BLaER1 (cell line): Measurements from ENCODE around the gene TEK.

Experiments used
- H3K27ac ChIP-seq: shearing (Covaris generic); formaldehyde crosslinking; 2 replicates; pipeline ENCODE4 v1.8.1; 2022
- H3K27me3 ChIP-seq: shearing (Covaris generic); formaldehyde crosslinking; 2 replicates; pipeline ENCODE4 v1.8.1; 2022
- H3K36me3 ChIP-seq: shearing (Covaris generic); formaldehyde crosslinking; 2 replicates; pipeline ENCODE4 v1.8.1; 2022
- H3K4me1 ChIP-seq: shearing (Covaris generic); formaldehyde crosslinking; 2 replicates; pipeline ENCODE4 v1.8.1; 2022
- H3K4me2 ChIP-seq: shearing (Covaris generic); formaldehyde crosslinking; 2 replicates; pipeline ENCODE4 v1.8.1; 2022
- H3K4me3 ChIP-seq: shearing (Covaris generic); formaldehyde crosslinking; 2 replicates; pipeline ENCODE4 v1.8.1; 2022
- H3K9ac ChIP-seq: shearing (Covaris generic); formaldehyde crosslinking; 2 replicates; pipeline ENCODE4 v1.8.1; 2022
- H3K9me3 ChIP-seq: shearing (Covaris generic); formaldehyde crosslinking; 2 replicates; pipeline ENCODE4 v1.8.1; 2022
- H4K20me1 ChIP-seq: shearing (Covaris generic); formaldehyde crosslinking; 2 replicates; pipeline ENCODE4 v1.8.1; 2022
- Cebpa-rat ChIP-seq: shearing (Covaris generic); IDR thresholded peaks from 2 replicates; pipeline ENCODE4 v1.8.1; 2022

Gene TEK

DNA sequence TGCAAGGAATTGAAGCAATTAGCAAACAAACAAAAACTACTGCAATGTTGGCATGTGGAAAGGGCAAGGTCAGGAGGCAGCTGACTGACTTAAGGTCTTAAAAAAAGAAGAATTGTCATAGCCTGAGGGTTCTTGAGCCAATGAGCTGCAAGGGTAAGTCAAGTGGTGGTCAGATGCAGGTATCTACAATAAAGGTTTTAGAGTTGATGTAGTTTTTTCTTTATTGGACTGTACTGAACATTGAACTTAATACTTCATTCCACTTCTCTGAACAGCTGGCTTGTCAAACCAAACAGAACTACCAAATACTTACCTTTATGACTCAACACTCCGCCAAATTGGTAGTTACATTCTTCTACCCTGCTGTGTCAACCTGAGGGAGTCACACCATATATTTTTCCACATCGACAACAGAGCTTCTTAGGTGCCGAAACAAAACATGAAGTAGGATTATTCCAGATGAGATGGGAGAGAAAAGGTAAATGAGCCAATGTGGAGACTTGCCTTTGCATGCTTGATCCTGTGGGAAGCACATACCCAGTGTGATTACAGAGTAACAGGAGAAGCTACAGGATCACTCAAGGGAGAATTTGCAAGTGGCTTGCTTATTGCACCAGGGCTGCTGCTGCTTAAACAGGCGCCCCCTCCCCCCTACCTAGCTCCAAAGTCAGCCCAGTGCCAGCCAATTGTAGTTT is 152.6 kb downstream of the TEK start:
- no peaks in the 10 kb centered on the region for H3K4me1 ChIP-seq
- H3K9ac ChIP-seq = no peak overlapping the region
- no peak overlapping the region for H3K27ac ChIP-seq
- no peaks in the 10 kb centered on the region for H4K20me1 ChIP-seq
- H3K4me2 ChIP-seq = no peak overlapping the region
- H3K36me3 ChIP-seq = no peaks in the 10 kb centered on the region
- H3K4me3 ChIP-seq = no peak overlapping the region
- no peak for TF ChIP-seq Cebpa-rat
- no peaks in the 10 kb centered on the region for H3K9me3 ChIP-seq
- H3K27me3 ChIP-seq = no peaks in the 10 kb centered on the region

DNA sequence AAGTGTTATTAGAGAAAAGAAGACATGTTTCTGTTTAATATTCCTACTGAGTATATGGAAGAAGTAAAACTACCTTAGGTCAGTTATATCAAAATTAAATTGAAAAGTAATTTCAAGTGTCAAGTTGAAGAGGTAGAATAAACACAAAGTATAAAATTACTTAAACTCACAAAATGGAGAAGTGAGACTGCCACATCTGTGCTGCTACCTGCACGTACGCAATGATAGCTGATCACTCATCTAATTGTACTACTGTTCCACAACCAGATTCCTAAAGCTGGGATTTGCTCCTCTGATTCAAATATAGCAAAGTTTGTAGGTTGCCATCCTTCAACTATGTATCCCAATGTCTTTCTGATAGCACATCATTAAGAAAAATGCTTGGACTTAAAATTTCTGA is 163.1 kb downstream of the TEK start:
- no peak for TF ChIP-seq Cebpa-rat
- Histone ChIP-seq H3K4me3 (no peak overlapping the region), H3K4me1 (no peaks in the 10 kb centered on the region), H3K27ac (no peak overlapping the region), H3K9me3 (no peaks in the 10 kb centered on the region), H3K9ac (no peak overlapping the region), H3K36me3 (no peaks in the 10 kb centered on the region), H4K20me1 (no peaks in the 10 kb centered on the region), H3K27me3 (no peaks in the 10 kb centered on the region), H3K4me2 (no peak overlapping the region)

GRCh38 chr9:27273186-27273585 is 164.2 kb downstream of the TEK start:
- Histone ChIP-seq H3K9ac (no peak overlapping the region), H3K36me3 (no peaks in the 10 kb centered on the region), H3K9me3 (no peaks in the 10 kb centered on the region), H3K27ac (no peak overlapping the region), H3K4me3 (no peak overlapping the region), H4K20me1 (no peaks in the 10 kb centered on the region), H3K4me2 (no peak overlapping the region), H3K27me3 (no peaks in the 10 kb centered on the region), H3K4me1 (no peaks in the 10 kb centered on the region)
- TF ChIP-seq Cebpa-rat = no peak

DNA sequence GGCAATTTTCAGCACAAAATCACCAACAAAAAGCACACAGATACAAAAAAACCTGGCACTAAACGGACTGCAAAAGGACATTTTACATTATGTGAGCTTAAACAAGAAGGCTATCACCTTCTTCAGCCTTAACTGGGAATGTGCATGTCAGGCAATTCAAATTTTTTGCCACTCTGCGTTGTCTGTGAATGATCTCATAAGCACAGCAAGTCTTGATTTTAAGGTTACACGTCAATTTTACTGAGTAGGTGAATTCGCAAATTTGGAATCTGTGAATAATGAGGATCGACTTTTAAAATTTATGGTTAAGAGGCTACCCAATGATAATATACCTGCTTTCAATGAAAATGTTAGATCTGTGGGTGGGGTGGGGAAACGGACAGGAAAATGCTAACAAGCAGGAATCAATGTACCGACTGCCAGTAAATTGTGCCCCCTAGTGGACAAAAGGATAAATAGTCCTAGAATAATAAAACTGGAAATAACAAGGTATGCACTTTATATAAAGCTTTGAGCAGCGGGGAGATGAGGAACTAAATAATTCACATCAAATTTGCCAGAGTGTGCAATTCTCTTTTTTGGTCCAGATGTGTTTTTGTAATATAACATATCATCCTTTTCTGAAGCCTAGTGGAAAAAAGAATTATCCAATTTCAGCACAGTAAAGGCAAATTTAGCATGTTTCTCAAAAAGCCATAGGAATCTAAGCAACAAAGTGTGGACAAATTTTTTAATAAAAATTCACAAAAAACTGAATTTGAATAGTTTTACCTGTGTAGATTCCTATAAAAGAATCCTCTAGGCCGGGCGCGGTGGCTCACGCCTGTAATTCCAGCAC is 167.4 kb downstream of the TEK start:
- Histone ChIP-seq H3K9ac (no peak overlapping the region), H3K4me1 (no peaks in the 10 kb centered on the region), H3K36me3 (no peaks in the 10 kb centered on the region), H3K27me3 (no peaks in the 10 kb centered on the region), H3K27ac (no peak overlapping the region), H3K9me3 (no peaks in the 10 kb centered on the region), H4K20me1 (no peaks in the 10 kb centered on the region), H3K4me2 (no peak overlapping the region), H3K4me3 (no peak overlapping the region)
- TF ChIP-seq Cebpa-rat = no peak

DNA sequence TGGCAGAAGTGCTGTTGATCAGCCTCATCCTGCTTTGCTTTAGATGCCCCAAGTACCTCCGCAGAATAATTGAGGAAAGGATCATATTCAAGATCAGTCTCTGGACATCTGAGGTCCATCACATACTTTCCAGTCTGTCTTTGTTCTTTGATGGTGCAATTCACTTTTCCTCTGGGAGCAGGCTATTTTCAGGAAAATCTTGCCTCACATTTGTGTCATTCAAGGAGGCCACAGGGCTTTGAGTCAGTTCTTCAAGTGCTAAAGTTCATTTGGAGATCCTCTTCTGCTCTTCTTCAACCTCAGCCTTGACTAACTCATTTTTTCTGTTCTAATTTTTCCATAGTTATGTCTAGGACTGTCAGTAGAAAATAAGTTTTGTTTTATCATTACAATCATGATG is 169.3 kb downstream of the TEK start:
- H3K36me3 ChIP-seq = no peaks in the 10 kb centered on the region
- TF ChIP-seq Cebpa-rat = no peak

DNA sequence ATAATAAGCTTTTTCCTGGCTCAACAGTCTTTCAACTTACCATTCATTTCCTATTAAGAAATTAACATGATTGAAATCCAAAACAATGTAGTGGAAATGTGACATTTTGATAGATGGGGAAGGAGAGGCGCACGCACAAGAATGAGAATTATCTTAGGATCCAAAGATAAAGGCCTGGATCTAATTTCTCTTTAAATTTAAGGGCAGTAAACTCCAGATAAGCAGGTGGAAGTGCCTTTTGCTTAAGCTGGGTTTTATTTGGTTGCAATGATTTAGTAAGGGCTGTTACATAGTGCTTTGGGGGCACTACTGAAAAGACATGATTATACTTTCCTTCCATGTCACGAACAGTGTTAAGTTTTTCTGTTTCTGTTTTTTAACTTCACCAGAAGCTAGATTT is 170.6 kb downstream of the TEK start:
- no peak overlapping the region for H3K9ac ChIP-seq
- TF ChIP-seq Cebpa-rat = no peak
- no peaks in the 10 kb centered on the region for H4K20me1 ChIP-seq
- no peak overlapping the region for H3K4me3 ChIP-seq
- no peaks in the 10 kb centered on the region for H3K9me3 ChIP-seq
- H3K4me1 ChIP-seq = no peaks in the 10 kb centered on the region
- H3K36me3 ChIP-seq = no peaks in the 10 kb centered on the region
- no peak overlapping the region for H3K4me2 ChIP-seq
- H3K27me3 ChIP-seq = no peaks in the 10 kb centered on the region
- H3K27ac ChIP-seq = no peak overlapping the region

More for the DNA sequence above, 169.3 kb downstream of the TEK start:
- H3K4me1 ChIP-seq = no peaks in the 10 kb centered on the region
- no peaks in the 10 kb centered on the region for H4K20me1 ChIP-seq
- H3K9me3 ChIP-seq = no peaks in the 10 kb centered on the region
- H3K27me3 ChIP-seq = no peaks in the 10 kb centered on the region
- H3K4me3 ChIP-seq = no peak overlapping the region
- H3K27ac ChIP-seq = no peak overlapping the region
- H3K4me2 ChIP-seq = no peak overlapping the region
- H3K9ac ChIP-seq = no peak overlapping the region
